Stimulated activated CD8-positive, alpha-beta memory T cell treated with anti-CD3 and anti-CD28 coated beads, Interleukin-15, amount 100 ng/mL, for 1 hour (primary cell): ENCODE measurements around the gene MYZAP.

Source experiments
- DNase-seq: peaks from one replicate; pipeline ENCODE4 v3.0.0-alpha.2; 2020; ENCODE audit warnings: low read depth

MYZAP gene

DNA sequence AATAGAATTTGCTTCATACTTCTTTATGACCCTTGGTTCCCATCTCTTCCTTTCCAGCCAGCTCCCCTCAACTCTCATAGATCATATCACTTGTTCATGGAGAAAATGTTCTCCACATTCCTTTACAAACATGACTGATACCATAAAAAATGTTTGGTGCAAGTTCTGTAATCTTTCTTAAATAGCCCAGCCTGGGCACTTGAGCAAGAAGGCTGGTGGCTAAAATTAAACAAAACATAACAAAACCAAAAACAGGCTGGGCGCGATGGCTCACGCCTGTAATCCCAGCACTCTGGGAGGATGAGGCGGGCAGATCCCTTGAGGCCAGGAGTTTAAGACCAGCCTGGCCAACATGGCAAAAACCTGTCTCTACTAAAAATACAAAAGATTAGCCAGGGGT lies 105.9 kb downstream of the MYZAP start:
- no peak for DNase-seq

DNA sequence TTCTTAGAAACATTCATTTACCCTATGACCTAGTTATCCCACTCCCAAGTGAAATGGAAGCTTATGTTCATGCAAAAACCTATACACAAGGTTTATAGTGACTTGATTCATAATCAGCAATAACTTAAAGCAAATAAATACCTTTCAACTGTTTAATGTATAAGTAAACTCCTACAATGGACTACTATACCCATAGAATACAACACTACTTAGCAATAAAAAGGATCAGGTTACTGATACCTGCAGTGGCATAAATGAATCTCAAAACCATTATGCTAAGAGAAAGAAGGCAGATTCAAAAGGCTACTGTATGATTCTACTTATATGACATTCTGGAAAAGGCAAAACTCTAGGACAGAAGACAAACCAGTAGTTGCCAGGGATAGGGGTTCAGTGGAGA lies 106.5 kb downstream of the MYZAP start:
- no peak for DNase-seq

DNA sequence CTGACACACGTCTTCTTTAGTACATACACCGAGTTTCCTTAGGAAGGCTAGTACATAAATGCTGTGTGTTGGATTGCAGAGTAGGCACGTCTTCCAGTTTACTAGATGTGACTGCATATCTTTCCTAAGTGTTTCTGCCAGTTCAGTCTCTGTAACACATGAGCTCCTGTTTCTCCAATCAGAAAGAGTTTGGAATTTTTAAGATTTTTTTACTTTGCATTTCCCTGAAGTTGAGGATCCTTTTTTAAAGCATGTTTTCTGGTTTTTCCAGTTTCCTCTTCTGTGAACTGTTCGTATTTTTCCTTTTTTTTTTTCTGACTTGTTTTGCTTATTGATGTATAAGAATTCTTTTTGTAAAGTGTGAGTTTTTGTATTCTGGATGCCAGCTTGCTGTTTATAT lies 107.3 kb downstream of the MYZAP start:
- DNase-seq = no peak

DNA sequence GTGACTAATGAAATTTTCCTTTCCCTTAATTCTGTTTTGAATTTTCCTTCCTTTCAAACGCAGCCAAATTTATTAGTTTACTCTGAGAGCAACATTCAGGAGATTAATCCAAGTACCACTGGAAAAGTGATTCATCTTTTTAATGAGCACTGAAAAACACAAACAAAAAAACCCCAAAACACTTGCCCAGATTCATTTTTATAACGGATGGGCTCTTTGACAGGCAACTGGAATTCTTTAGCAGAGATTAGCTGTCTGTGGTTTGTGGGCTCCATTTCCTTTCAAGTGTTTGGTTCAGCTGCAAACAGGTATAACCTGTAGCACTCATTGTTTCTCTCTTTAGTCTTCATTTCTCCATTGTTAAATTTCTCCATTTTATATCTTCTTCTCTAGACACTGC lies 111.7 kb downstream of the MYZAP start:
- DNase-seq = no peak

DNA sequence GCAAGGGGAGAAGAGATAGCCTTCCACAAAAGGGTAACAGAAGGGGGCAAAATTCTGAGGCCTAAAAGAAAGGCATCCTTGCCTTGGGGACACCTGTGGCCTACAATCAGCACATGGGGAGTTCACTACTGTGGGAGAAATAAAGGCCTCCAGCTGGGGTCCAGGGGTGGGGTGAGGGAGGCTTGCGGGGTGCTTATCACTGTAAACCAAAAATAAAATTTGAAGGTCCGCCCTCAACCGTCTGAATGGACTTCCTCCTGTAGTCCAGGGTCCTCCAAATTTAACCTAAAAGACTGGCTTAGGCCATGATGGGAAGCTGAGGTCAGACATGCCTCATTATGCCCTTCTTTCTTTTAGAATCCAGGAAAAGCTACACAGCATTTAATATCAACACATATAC lies 112.7 kb downstream of the MYZAP start:
- DNase-seq = no peak

DNA sequence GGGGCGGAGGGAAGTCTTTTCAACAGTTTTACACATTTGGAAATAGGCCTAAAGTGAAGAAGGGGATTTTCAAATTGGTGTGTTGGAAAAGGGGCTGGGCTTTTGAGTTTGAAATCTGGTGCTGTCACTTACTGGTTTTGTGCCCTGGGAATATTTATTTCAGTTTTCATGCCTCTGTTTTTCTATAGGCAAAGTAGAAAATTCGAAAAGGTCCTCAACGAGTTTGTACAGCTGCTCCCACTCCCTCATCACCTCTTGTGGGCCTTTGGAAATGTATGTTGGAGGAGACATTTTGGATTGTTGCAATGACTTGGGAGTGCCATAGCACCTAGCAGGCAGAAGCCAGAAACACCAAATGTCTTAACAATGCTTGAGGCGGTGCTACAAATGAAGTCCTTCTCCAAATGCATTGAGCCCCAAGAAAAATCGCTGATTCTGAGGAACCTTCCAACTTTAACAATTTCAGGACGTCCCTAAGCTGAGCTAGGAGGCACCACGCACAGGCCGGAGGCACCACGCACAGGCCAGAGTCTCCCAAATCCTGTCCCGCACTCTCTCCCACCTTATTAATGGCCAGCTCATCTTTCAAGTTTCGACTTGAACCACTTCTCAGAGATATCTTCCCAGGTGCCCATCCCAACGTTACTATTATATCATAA lies 114.2 kb downstream of the MYZAP start:
- no peak for DNase-seq

DNA sequence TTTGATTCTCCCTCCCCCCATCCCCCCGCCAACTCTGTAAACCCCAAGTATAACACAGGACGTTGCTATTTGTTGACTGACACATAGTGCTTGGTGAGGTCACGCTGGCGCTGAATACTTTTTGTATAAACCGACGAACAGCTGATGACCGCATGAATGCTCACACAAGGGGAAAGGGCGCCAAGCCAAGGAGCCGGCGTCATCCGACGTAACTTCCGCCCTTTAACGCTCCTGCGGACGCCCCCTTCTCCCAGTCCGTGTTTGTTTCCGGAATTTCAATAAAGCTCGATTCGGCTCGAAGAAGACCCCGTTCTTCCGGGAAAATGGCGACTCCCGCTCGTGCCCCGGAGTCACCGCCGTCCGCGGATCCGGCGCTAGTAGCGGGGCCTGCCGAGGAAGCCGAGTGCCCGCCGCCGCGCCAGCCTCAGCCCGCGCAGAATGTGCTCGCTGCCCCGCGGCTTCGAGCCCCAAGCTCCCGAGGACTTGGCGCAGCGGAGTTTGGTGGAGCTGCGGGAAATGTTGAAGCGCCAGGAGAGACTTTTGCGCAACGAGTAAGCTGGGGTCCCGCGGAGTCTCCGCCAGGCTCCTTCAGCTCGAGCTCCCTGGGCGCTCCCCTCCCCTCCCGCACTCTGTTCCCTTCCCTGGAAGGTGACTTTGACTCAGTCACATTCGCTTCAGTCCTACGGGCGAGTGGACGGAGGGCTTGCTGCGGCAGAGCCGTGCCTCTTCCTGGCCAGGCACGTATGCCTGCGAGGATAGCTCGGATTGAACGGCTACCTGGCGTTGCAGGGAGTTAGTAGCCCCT lies 114.9 kb downstream of the MYZAP start, which contains the start of gene POLR2M:
Gene POLR2M (plus strand): TSS at position 310 of the 805 bp plus-strand sequence. CDS start 129 bp downstream, at position 439.
- DNase-seq = peak; percentile 77

DNA sequence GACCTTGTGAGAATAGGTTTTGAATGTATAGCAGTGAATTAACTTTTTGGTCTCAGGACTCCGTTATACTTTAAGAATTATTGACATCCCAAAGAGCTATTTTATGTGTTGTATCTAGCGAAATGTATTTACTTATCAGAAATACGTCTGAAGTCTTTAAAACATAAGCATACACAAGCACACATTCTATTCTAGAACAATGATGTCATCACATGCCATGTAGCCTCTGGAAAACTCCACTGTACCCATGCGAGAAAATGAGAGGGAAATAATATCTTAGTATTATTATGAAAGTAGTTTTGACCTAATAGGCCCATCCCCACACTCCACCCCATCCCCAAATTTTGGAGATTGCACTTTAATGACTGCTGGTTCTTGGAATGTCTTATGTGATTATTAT lies 116.3 kb downstream of the MYZAP start:
- DNase-seq = no peak

DNA sequence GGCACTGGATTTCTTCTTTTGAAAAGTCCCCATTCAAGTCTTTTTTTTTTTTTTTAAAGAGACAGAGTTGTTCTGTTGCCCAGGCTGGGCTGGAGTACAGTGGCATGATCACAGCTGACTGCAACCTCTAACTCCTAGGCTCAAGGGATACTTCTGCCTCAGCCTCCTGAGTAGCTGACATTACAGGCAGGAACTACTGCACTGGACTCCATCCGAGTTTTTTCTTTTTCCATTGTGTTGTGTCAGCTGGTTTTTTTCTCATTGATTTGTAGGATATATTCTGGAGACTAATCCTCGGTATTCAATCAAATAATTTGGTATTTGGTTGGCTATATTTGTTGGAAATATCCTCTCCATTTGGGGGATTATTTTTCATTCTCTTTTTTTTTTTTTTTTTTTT lies 126.6 kb downstream of the MYZAP start:
- no peak for DNase-seq

DNA sequence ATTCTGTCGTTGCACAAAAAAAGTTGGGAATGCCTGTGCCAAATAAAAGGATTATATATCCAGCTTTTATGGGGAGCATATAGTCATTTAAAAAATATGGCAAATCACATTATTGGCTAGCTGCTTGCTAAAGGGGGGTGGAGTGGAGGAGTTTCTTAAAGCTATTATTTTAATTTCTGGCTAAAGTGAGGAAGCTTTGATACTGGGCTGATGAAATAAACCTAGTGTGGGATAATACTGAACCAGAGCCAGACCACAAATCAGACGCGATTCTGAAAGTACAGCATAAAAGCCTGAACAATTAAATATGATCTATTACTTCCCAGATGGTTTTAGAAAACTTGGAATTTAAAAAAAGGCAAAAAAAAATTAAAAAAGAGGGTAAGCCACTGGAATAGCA lies 129.2 kb downstream of the MYZAP start:
- DNase-seq = no peak

DNA sequence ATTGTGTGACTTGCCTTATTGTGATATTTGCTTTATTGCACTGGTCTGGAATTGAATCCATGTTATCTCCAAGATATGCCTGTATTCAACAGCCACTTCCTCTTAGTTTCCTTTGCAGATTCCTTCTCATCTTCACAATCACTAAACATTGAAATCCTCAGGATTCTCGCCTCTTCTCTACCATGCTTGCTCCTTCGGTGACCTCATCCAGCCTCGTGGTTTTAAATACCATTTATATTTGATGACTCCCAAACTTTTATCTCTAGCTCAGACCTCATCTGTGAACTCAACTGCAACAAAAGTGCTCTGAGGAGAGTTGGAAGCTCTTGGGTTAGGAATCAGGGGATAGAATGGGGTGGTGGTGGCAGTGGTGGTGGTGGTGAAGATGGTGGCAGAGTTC lies 134.7 kb downstream of the MYZAP start:
- no peak for DNase-seq

DNA sequence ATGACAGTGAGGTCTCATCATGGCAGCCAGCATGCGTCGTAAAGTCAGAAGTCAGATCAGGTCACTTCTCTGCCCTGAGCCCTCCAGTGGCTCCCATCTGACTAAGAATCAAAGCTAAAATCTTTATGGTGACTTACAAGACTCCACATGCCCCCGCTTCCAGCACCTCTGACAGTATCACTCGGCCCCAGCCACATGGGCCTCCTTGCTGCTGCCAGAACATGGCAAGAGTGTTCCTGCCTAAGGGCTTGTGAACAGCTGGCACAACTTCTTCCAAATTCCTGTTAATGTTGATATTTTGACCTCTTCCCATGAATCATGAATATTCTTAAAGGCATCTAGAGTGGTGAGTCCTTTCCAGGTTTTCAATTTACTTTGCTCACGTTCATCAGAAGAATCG lies 135.3 kb downstream of the MYZAP start:
- DNase-seq = no peak

DNA sequence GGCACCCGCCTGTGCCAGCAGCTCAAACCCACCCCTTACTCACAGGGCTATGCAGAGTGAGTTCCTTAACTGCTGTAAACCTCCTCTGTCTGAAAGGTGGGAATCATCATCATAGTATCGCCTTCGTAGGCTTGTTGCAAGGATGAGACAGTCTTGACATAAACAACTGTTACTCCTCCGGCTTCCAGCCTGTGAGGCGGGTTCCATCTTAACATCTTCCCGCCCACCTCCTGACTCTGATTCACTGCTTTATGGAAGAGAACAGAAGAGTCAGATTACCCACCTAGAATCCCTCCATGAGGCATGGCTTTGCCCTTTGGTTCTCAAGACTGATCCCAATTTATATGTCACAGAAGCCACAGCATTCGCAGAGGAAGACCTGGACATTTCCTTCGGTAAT lies 136.7 kb downstream of the MYZAP start:
- DNase-seq = no peak

DNA sequence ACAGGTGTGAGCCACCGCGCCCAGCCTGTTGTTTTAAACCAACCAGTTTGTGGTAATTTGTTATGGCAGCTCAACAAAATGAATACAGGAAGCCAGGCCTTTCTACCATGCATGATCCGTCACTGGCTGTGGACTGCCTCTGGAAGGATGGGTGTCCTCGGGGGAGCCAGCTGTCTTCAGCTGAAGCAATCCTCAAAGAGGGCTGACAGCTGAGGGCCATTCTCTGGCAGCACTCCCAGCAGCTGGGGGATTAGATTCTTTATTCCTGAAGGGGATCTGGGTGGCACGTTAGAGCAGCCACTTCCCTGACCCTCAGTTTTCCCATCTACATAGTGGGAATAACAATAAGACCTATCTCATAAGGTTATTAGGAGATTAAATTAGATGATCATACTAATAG lies 139.2 kb downstream of the MYZAP start:
- DNase-seq = no peak

DNA sequence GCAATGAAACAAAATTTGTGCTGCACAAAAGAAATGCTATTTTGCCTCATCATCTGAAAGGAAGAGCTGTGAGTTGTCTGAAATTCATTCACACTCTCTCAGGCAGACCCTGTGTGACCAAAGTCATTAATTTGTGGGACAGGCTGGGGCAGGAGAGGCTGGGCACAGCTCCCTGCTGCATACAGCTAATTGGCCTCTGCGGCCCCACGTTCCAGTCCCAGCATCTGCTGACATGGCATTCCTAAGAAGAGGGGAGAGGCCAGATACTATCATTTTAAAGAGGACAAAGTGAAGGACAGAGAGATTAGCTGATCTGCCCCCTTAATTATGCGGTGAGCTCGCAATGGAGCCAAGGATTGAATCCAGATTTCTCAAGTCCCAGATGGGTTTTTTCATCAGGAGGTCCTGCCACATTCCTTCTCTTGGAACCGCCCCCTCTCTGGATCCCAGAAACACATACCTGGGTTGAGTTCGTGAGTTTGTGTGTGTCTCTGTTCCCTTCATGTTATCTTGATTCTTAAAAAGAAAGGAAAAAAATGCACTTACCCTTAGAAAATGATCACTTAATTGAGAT lies 139.9 kb downstream of the MYZAP start:
- no peak for DNase-seq

DNA sequence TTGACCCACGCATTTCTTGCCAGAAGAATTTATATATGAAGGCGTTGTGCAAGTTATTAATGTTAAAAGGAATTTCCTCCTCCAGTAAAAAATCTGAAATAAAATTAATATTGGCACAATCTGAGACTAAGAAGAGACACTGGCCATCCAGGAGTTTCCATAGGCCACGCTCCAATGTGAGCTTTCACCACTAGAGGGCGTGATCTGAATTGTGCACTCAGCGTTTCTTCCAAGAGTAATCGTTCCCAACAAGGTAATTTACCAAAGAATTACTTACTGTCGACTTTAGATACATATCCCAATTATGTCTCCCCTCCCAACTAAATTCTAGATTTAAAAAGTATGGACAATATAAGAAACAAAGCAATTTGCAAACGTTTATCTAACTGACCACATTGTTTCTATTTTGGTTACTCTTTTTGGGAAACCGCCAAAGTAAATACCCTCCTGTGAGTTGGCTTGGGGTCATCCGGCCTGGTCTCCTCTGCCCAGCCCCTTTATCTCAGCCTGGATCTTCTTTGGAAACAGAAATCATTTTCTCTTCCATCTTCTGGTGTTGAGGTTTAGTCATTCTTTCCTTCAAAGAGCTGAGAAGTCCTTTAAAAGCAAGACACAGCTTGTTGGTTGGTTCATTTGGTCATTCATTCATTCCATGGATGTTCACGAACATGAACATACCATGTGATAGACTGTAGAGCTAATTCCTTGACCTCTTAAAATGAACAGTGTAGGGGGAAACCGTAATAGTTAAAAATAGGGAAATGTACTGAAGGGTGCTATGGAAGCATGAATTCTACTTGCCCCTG lies 141.0 kb downstream of the MYZAP start:
- no peak for DNase-seq

DNA sequence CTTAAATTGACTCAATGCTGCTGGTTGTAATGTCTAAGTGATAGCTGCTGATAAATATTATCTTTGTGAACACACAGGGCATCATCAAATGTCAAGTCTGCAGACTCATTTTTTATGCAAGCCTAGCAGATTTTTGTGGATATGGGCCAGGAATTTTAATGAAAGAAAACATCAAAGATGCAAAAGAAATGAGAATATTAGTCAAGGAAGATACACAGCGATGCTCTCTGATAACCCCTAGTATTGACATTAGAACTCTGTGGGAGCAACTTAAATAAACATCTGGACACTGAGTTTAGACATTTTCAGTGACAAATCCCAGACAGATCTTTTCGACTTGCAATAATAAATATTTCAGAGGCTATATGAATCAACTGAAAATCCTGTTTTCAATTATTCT lies 143.2 kb downstream of the MYZAP start:
- no peak for DNase-seq
